ENCODE results near the gene CYTH3.
"Not testable (repeated sequence)": the region's sequence is repeated elsewhere in the genome, so short reads cannot be mapped to it uniquely, and the experiment has no call there.

Gene CYTH3

GRCh38 chr7:6272481-6273323, at the start of gene CYTH3:
CYTH3 (minus strand) TSS chr7:6272624; CDS start chr7:6272507, 117 bp downstream.
- DNase-seq (ENCODE audit: low read depth) = peak; percentile 71

- DNase-seq (ENCODE audit: low read depth) = no peak
Measured at GRCh38 chr7:6320791-6321190, 48.4 kb upstream of the CYTH3 start.

GRCh38 chr7:6317797-6318438, 45.5 kb upstream of the CYTH3 start:
- peak; percentile 83 for DNase-seq (ENCODE audit: low read depth)

- no peak for DNase-seq (ENCODE audit: low read depth)
Measured at GRCh38 chr7:6316226-6316625, 43.8 kb upstream of the CYTH3 start.

GRCh38 chr7:6315746-6316145, 43.3 kb upstream of the CYTH3 start:
- DNase-seq (ENCODE audit: low read depth) = no peak

GRCh38 chr7:6310271-6310993, 38.0 kb upstream of the CYTH3 start:
- DNase-seq (ENCODE audit: low read depth) = no peak

- no peak for DNase-seq (ENCODE audit: low read depth)
Measured at GRCh38 chr7:6307762-6308161, 35.3 kb upstream of the CYTH3 start.

- DNase-seq (ENCODE audit: low read depth) = peak; percentile 53
Measured at GRCh38 chr7:6306471-6306870, 34.0 kb upstream of the CYTH3 start.

GRCh38 chr7:6305330-6305729, 32.9 kb upstream of the CYTH3 start:
- no peak for DNase-seq (ENCODE audit: low read depth)

GRCh38 chr7:6301446-6301845, 29.0 kb upstream of the CYTH3 start:
- DNase-seq (ENCODE audit: low read depth) = not testable (repeated sequence)

- no peak for DNase-seq (ENCODE audit: low read depth)
Measured at GRCh38 chr7:6299774-6300173, 27.4 kb upstream of the CYTH3 start.

- no peak for DNase-seq (ENCODE audit: low read depth)
Measured at GRCh38 chr7:6294839-6295238, 22.4 kb upstream of the CYTH3 start.

- no peak for DNase-seq (ENCODE audit: low read depth)
Measured at GRCh38 chr7:6293202-6293601, 20.8 kb upstream of the CYTH3 start.

- DNase-seq (ENCODE audit: low read depth) = not testable (repeated sequence)
Measured at GRCh38 chr7:6291941-6292340, 19.5 kb upstream of the CYTH3 start.

- no peak for DNase-seq (ENCODE audit: low read depth)
Measured at GRCh38 chr7:6291531-6291930, 19.1 kb upstream of the CYTH3 start.

GRCh38 chr7:6290319-6290741, 17.9 kb upstream of the CYTH3 start:
- no peak for DNase-seq (ENCODE audit: low read depth)

- DNase-seq (ENCODE audit: low read depth) = no peak
Measured at GRCh38 chr7:6288270-6288860, 15.9 kb upstream of the CYTH3 start.

- peak; percentile 52 for DNase-seq (ENCODE audit: low read depth)
Measured at GRCh38 chr7:6286486-6286885, 14.1 kb upstream of the CYTH3 start.

- no peak for DNase-seq (ENCODE audit: low read depth)
Measured at GRCh38 chr7:6284461-6285360, 12.3 kb upstream of the CYTH3 start.

- DNase-seq (ENCODE audit: low read depth) = peak; percentile 69
Measured at GRCh38 chr7:6284055-6284400, 11.6 kb upstream of the CYTH3 start.

- peak; percentile 87 for DNase-seq (ENCODE audit: low read depth)
Measured at GRCh38 chr7:6283391-6284054, 11.1 kb upstream of the CYTH3 start.
